Liver (tissue), 9 donors: ENCODE data around the gene MAN1C1. TPM values are rescaled to one million over a fixed set of nuclear protein-coding genes. Genes with fewer than 3 reads are reported as not detected.

Experiments
- DNase-seq: peaks from one replicate; pipeline ENCODE4 v3.0.0-alpha.2; 2017; ENCODE audit warnings: low spot score
- H3K27ac ChIP-seq, 2 donors: one replicate each; pipeline ENCODE4 v1.7.0; 2013; ENCODE audit warnings: inconsistent platforms in 2 of 2, low read length in 2 of 2, control low read depth in 1 of 2, low read depth in 1 of 2, mild to moderate bottlenecking in 1 of 2
- H3K27me3 ChIP-seq, 4 donors: one replicate each; pipeline versions ENCODE4 v1.6.1 to v1.7.0; 2013; ENCODE audit warnings: low read length in 3 of 4, inconsistent platforms in 1 of 4, mild to moderate bottlenecking in 1 of 4, moderate library complexity in 1 of 4; ENCODE audit not compliant: control insufficient read depth in 4 of 4, insufficient read depth in 4 of 4
- H3K36me3 ChIP-seq, 4 donors: one replicate each; pipeline versions ENCODE4 v1.6.1 to v1.7.0; 2013; ENCODE audit warnings: low read length in 3 of 4, mild to moderate bottlenecking in 3 of 4, low read depth in 1 of 4, moderate library complexity in 1 of 4; ENCODE audit not compliant: control insufficient read depth in 4 of 4, insufficient read depth in 3 of 4
- H3K4me1 ChIP-seq, 4 donors: one replicate each; pipeline versions ENCODE4 v1.6.1 to v1.7.0; 2013; ENCODE audit warnings: low read length in 3 of 4, mild to moderate bottlenecking in 3 of 4, moderate library complexity in 1 of 4; ENCODE audit not compliant: control insufficient read depth in 4 of 4, insufficient read depth in 4 of 4
- H3K4me3 ChIP-seq, 3 donors: one replicate each; pipeline versions ENCODE4 v1.6.1 to v1.7.0; 2013; ENCODE audit warnings: low read length in 3 of 3, control low read depth in 1 of 3, low read depth in 1 of 3, mild to moderate bottlenecking in 1 of 3
- H3K9ac ChIP-seq, 2 donors: one replicate each; pipeline ENCODE4 v1.7.0; 2013; ENCODE audit warnings: low read length in 2 of 2, mild to moderate bottlenecking in 2 of 2, moderate library complexity in 2 of 2, control low read depth in 1 of 2, low read depth in 1 of 2
- H3K9me3 ChIP-seq, 4 donors: one replicate each; pipeline versions ENCODE4 v1.6.1 to v1.7.0; 2013; ENCODE audit warnings: low read length in 3 of 4; ENCODE audit not compliant: control insufficient read depth in 4 of 4
- CTCF ChIP-seq: fragments of 150-350 bp; IDR thresholded peaks from 2 replicates; pipeline ENCODE4 v1.5.1; 2017; ENCODE audit warnings: improper control_type of control experiment, low read depth, low read length; ENCODE audit not compliant: missing input control
- EGR1 ChIP-seq, 2 donors: IDR thresholded peaks; 2 replicates each; pipeline ENCODE4 v1.6.1; 2016 to 2018; ENCODE audit warnings: antibody characterized with exemption in 2 of 2, low read depth in 2 of 2
- FOXA1 ChIP-seq: IDR thresholded peaks from 2 replicates; pipeline ENCODE4 v1.6.1; 2016; ENCODE audit warnings: antibody characterized with exemption
- FOXA2 ChIP-seq: IDR thresholded peaks from 2 replicates; pipeline ENCODE4 v1.6.1; 2016; ENCODE audit warnings: antibody characterized with exemption
- GABPA ChIP-seq, 2 donors: IDR thresholded peaks in 1 of 2; conservative IDR thresholded peaks in 1 of 2; 2 replicates each; pipeline ENCODE4 v1.6.1; 2016; ENCODE audit warnings: antibody characterized with exemption in 2 of 2, mild to moderate bottlenecking in 1 of 2, moderate library complexity in 1 of 2
- HNF4A ChIP-seq, 2 donors: conservative IDR thresholded peaks; 2 replicates each; pipeline ENCODE4 v1.6.1; 2016; ENCODE audit warnings: antibody characterized with exemption in 2 of 2, mild to moderate bottlenecking in 2 of 2
- HNF4G ChIP-seq: IDR thresholded peaks from 2 replicates; pipeline ENCODE4 v1.6.1; 2016; ENCODE audit warnings: antibody characterized with exemption
- JUND ChIP-seq, 2 donors: IDR thresholded peaks; 2 replicates each; pipeline ENCODE4 v1.6.1; 2016; ENCODE audit warnings: antibody characterized with exemption in 2 of 2
- MAX ChIP-seq: IDR thresholded peaks from 2 replicates; pipeline ENCODE4 v1.6.1; 2016; ENCODE audit warnings: antibody characterized with exemption
- NR2F2 ChIP-seq: IDR thresholded peaks from 2 replicates; pipeline ENCODE4 v1.6.1; 2016; ENCODE audit warnings: antibody characterized with exemption
- RAD21 ChIP-seq, 2 donors: IDR thresholded peaks; 2 replicates each; pipeline ENCODE4 v1.6.1; 2016; ENCODE audit warnings: antibody characterized with exemption in 2 of 2, mild to moderate bottlenecking in 2 of 2
- RXRA ChIP-seq, 2 donors: IDR thresholded peaks; 2 replicates each; pipeline ENCODE4 v1.6.1; 2017 to 2018; ENCODE audit warnings: antibody characterized with exemption in 2 of 2, mild to moderate bottlenecking in 1 of 2
- SP1 ChIP-seq: IDR thresholded peaks from 2 replicates; pipeline ENCODE4 v1.6.1; 2018; ENCODE audit warnings: antibody characterized with exemption, mild to moderate bottlenecking
- TAF1 ChIP-seq: conservative IDR thresholded peaks from 2 replicates; pipeline ENCODE4 v1.6.1; 2016; ENCODE audit warnings: antibody characterized with exemption, mild to moderate bottlenecking
- YY1 ChIP-seq: IDR thresholded peaks from 2 replicates; pipeline ENCODE4 v1.6.1; 2016; ENCODE audit warnings: antibody characterized with exemption, mild to moderate bottlenecking
- ZBTB33 ChIP-seq: IDR thresholded peaks from 2 replicates; pipeline ENCODE4 v1.6.1; 2016; ENCODE audit warnings: antibody characterized with exemption
- WGBS: extraction: QIAGEN DNeasy Blood & Tissue Kit; methylation state at CpG from one replicate; pipeline ENCODE4 v1.1.7; 2013; 5-methylcytosine and 5-hydroxymethylcytosine counted together
- polyA plus RNA-seq, 2 donors: library from polyadenylated mRNA; stranded (reverse) in 1 of 2; unstranded in 1 of 2; fragments of 200-250 nt in 1 of 2; fragments of >200 nt in 1 of 2; fragmentation: Nextera tagmentation in 1 of 2; extraction: Ambion mirVana in 1 of 2; gene quantifications; one replicate each; pipeline versions ENCODE4 v1.2.1 to v1.2.3, GENCODE V29; 2013 to 2015
- total RNA-seq, 2 donors: library from RNA; depleted of rRNA; stranded (reverse); fragments of >200 nt; gene quantifications; one replicate each; pipeline ENCODE4 v1.2.3, GENCODE V29; 2014
- donor health status: healthy.
- donor health status: healthy.
- donor health status: healthy.
- donor health status: healthy.
- donor health status: healthy.

MAN1C1 gene
- total and polyA plus RNA-seq, 4 donors: 6.3 to 16.0 (median 8.1) TPM

- Histone ChIP-seq H3K4me1 (no peaks in the 10 kb centered on the region), H3K27me3 (no peaks in the 10 kb centered on the region), H3K9ac (no peak overlapping the region), H3K27ac (no peak overlapping the region), H3K9me3 (no peaks in the 10 kb centered on the region), H3K36me3 (peaks cover 0 to 24% (median 5%) of the 10 kb centered on the region in 4 donors), H3K4me3 (no peak overlapping the region)
- no peak for DNase-seq
- 89% methylated on average over 18 of the region's 18 CpGs for WGBS
- TF ChIP-seq SP1: no peak
- no peak for TF ChIP-seq ZBTB33
- TF ChIP-seq EGR1 (IDR thresholded peaks at IDR 0.05; ENCODE audit: low read depth in 2 of 2): no peak
Observed at GRCh38 chr1:25809283-25809926, 192.8 kb downstream of the MAN1C1 start.

GRCh38 chr1:25809929-25810328 is 193.3 kb downstream of the MAN1C1 start:
- no peaks in the 10 kb centered on the region for H3K4me1 ChIP-seq
- no peaks in the 10 kb centered on the region for H3K9me3 ChIP-seq
- no peak overlapping the region for H3K27ac ChIP-seq
- no peaks in the 10 kb centered on the region for H3K27me3 ChIP-seq
- no peak for DNase-seq
- no peak overlapping the region for H3K4me3 ChIP-seq
- TF ChIP-seq TAF1 (no peak), RXRA (IDR thresholded peaks at IDR 0.05) (no peak), EGR1 (IDR thresholded peaks at IDR 0.05; ENCODE audit: low read depth in 2 of 2) (no peak), MAX (no peak), JUND (IDR thresholded peaks at IDR 0.05) (no peak), NR2F2 (no peak), YY1 (no peak), RAD21 (IDR thresholded peaks at IDR 0.05) (no peak), HNF4A (conservative IDR thresholded peaks at IDR 0.05) (no peak), HNF4G (no peak), GABPA (IDR thresholded peaks at IDR 0.05 in 1 of 2, conservative IDR thresholded peaks at IDR 0.05 in 1 of 2) (no peak), CTCF (no peak), SP1 (no peak), FOXA1 (no peak), ZBTB33 (no peak), FOXA2 (no peak)
- no peak overlapping the region for H3K9ac ChIP-seq
- 93% methylated on average over 7 of the region's 7 CpGs for WGBS
- peaks cover 0 to 25% (median 5%) of the 10 kb centered on the region in 4 donors for H3K36me3 ChIP-seq
